ENCODE results near the gene NAAA. TPM values are rescaled to one million over a fixed set of nuclear protein-coding genes. Genes with fewer than 3 reads are reported as not detected.
"Not testable (repeated sequence)": the region's sequence is repeated elsewhere in the genome, so short reads cannot be mapped to it uniquely, and the experiment has no call there.

The NAAA gene
- total RNA-seq, result 11.5 TPM
- long read RNA-seq, transcript NAAA-201 (11 exons, 1,900 nt), result major isoform, 5 of 19 reads
- long read RNA-seq, partial matches to known transcripts, result 0 of 19 reads
- long read RNA-seq, other reads (novel, unspliced or antisense), result 11 of 19 reads

DNA sequence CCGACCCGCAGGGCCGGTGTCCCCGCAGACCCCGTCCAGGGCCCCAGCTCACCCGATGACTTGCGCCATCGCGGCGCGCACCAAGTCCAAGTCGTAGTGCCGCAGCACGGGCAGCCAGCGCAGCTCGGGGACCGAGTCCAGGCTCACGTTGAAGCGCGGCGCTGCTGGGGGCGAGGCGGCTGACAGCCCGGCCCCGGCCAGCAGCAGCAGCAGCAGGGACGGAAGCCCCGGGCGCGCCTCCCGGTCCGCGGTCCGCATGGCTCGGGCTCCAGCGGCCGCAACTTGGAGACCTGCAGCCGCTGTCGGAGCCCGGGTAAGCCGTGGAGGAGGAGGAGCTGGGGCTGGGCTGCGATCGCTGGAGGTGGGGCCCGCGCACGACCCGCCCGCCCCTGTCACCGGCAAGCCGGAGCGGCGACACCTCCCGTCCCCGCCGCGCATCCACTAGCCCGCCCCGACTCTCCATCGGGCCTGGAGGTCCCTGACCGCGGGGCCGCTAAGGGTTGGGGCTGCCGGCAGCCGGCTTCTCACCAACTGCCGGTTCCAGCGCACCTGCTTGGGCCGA, at the start of gene NAAA:
Gene NAAA (minus strand): TSS at position 322 of the 562 bp plus-strand sequence. CDS start 64 bp downstream, at position 258.
- intact Hi-C loops (cut with micrococcal nuclease), result no loop called here
- DNase-seq (peak; percentile 87), ATAC-seq (peak; percentile 95)

DNA sequence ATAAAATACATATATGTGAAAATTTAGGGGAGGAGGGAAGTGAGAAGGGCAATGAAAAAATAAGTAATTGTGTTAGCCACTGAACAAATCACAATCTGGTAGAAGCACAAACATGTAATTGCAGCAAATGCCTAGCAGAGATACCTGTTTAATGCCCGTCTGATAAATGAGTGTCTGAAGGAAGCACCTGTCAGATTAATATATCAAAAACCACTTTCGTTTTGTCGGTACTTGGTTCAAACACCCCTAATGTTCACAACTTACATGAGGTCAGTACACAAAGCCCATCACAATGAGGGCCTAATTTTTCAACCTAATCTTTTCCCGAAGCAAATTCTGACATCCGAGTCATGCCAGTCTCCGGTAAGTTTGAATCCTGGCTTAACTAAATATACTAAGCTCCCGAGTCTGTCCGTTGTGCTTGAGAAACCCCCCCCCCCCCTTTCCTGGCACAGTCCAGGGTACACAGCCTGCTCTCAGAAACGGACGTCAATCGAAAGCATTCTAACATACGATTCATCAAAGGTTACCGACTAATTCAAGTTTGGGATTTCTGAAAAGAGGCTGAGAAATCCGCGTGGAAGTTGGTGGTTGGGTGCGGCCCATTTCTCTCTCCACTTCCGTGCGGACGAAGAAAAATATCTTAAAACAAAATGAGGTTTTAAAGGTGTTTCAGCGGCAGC, 49.2 kb upstream of the NAAA start:
- intact Hi-C loops (cut with micrococcal nuclease), result no loop called here
- ATAC-seq (peak; percentile 14), DNase-seq (no peak)

DNA sequence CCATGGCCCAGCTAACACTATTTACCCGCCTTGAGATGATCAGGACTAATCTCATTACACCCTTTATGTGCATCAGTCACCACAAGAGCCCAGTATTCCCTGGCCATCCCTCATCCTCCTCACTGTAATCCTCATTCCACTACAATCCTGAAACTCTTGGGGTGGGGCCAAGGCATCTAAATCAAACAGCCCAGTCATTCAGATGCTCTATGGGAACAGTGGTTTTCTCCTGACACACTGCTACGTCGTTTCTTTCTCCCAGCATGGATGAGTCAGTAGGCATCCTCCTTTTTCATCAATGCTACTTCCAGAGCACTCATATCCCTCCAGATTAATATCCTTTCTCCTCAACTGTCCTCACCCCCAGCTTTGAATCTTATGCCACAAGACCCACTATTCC, 44.3 kb upstream of the NAAA start:
- intact Hi-C loops (cut with micrococcal nuclease), result no loop called here
- ATAC-seq (no peak), DNase-seq (no peak)

DNA sequence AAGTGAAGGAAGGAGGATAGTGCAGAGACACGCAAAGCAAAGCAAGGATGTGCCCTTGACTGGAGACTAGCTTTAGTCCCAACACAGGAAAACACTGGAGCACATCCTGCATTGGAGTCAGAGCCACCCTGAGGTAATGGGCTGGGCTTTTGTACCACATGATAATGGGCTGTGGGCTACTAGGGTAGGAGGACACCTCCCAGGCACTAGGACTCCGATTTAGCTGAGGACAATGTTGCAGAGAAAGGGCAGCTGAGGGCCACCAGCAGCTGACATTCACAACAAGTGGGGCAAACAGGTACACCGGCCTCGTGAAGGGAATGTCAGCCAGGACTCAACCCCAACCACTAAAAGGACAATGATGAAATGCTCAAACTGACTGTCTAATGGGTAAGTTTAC, 39.8 kb upstream of the NAAA start:
- no peak for ATAC-seq

DNA sequence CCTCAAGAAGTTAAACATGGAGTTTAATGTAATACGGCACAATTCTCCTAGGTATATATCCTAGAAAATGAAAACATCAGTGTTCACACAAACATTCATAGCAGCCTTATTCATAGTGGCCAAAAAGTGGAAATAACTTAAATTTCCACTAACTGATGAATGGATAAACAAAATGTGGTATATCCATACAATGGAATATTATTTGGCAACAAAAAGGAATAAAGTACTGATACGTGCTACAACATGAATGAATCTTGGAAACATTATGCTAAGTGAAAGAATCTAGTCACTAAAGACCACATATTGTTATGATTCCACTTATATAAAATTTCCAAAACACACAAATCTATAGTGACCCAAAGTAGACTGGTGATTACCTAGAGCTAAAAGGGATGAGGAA, 35.4 kb upstream of the NAAA start:
- intact Hi-C loops (cut with micrococcal nuclease), result no loop called here
- DNase-seq, result no peak
- no peak for ATAC-seq

More for the DNA sequence above, 39.8 kb upstream of the NAAA start:
- DNase-seq, result no peak
- intact Hi-C loops (cut with micrococcal nuclease), result no loop called here

DNA sequence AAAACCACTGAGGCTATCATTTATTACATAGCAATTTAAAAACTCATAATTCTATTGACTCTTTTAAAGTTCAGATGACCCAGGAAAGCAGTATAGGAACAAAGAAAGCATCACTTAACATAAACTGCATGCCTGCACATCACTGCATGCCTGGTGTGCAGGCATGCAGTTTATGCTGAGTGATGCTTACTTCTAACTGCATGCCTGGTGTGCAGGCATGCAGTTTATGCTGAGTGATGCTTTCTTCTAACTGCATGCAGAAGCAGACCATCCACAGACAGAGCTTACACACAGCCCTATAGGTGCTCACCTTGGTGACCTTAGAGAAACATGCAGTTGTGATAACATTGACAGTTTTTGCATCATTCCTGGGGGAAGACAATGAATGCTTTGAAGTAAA, 33.0 kb upstream of the NAAA start:
- DNase-seq, result no peak
- ATAC-seq, result no peak
- intact Hi-C loops (cut with micrococcal nuclease), result no loop called here

DNA sequence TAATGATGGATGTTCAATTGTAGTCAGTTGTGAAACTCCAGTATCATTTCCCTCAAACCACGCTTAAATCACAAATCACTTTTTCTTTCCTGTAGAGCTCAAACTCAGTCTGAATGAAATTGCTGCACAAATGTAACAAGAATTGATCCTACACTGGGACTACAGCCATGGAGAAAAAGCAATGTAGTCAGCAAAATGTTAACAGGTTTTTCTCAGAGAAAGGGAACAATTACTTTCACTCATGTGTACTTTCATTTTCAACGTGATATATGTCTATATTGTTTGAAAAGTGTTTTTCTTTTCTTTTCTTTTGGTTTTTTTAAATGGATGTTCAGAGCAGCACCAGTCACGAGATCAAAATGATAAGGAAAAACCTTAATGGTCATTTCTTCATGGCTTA, 27.3 kb upstream of the NAAA start:
- ATAC-seq (no peak), DNase-seq (no peak)
- intact Hi-C loops (cut with micrococcal nuclease), result no loop called here

DNA sequence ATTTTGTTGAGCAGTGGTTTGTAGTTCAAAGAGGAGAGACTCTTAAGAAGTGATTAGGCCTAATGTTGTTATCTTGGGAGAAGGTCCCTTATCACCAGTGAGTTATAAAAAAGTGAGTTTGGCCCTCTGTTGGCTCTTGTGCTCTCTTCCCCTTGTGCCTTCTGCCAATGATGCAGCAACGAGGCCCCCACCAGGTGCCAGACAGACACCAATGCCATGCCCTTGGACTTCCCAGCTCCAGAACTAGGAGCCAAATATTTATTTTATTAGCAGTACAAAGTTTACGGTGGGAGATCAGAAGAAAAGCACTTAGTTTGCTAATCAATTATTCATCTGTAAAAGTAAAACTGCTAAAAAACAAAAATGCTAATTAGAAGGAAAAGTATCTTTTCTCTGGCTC, 22.7 kb upstream of the NAAA start:
- intact Hi-C loops (cut with micrococcal nuclease), result no loop called here
- DNase-seq (no peak), ATAC-seq (no peak)

DNA sequence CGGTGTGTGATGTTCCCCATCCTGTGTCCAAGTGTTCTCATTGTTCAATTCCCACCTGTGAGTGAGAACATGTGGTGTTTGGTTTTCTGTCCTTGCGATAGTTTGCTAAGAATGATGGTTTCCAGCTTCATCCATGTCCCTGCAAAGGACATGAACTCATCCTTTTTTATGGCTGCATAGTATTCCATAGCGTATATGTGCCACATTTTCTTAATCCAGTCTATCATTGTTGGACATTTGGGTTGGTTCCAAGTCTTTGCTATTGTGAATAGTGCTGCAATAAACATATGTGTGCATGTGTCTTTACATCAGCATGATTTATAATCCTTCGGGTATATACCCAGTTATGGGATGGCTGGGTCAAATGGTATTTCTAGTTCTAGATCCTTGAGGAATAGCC, 21.3 kb upstream of the NAAA start:
- intact Hi-C loops (cut with micrococcal nuclease), result not testable (repeated sequence)

DNA sequence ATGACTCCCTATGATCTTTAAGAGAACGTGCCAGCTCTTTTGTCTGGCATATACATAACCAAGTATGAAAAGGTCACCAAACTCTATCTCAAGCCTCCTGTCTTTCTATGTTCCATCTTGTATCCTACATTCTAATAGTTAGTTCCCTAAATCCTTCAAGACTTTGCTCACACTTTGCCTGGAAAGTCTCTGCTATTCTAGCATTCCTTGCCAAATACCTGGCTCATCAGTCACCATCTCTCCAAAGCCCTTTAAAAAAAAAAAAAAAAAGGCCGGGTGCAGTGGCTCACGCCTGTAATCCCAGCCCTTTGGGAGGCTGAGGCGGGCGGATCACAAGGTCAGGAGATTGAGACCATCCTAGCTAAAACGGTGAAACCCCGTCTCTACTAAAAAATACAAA, 17.7 kb upstream of the NAAA start:
- intact Hi-C loops (cut with micrococcal nuclease); DNase-seq; ATAC-seq: not testable (repeated sequence)

More for the DNA sequence above, 21.3 kb upstream of the NAAA start:
- DNase-seq, ATAC-seq: not testable (repeated sequence)

DNA sequence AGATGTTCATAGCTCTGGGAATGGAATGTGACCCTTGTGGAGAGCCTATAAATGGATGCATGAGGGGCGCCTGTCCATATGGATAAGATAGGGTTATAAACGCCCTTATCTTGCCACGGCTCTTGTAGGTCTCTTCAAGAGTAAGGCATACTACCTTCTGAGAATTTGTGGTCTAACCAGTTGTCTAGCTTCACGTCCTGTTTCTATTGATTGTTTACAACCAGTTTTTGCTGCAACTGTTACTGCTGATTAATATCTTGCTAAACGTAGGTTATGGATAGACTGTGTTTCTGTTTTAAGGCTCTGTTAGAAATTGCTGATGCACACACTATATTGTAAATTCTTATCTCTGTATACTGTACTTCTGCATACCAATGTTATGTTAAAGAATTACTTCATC, 14.0 kb upstream of the NAAA start:
- intact Hi-C loops (cut with micrococcal nuclease), result not testable (repeated sequence)

DNA sequence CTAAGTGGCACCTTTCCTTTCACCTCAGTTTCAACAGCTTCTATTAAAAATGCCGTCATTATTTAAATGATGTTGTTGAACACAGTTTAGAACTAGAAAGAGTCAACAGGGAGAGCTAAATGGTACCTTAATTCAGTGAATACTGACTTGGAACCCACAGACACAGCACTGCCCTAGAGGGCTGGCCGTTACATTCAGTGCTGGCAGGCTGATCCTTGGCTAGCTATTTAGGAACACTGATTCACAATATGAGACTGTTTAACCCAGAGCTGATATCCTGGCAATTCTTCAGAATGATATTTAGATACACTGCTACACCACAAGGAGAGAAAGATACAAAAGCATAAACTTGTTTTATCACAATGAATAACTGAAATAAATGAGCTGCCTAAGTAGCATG, 12.7 kb upstream of the NAAA start:
- DNase-seq, result no peak
- intact Hi-C loops (cut with micrococcal nuclease), result no loop called here

More for the DNA sequence above, 14.0 kb upstream of the NAAA start:
- not testable (repeated sequence) for DNase-seq, ATAC-seq

DNA sequence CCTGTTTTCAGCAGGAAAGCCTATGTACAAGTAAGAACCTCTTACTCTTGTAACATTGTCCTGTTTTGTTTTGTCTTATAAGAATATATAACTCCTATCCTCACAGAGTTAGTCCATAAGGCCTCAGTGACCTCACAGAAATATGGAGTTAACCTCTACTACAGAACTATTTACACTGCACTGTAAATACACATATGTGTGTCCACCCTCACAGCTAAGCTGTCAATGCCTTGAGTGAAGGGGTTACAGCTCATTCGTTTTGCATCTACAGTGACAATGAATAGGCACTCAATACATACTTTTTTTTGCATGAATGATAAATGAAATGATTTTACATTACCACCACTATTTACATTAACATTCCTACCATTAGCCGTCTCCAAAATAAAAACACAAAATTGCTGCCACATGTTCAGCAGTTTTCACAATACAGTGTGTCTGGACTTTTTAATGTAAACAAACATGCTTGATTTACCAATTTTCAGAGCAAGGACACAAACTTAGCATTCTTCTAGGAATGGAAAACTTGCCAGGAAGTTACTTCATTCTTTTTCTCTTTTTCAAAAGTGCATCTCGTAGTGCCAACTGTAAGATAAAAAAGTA, 9.5 kb upstream of the NAAA start:
- no peak for DNase-seq
- no peak for ATAC-seq
- intact Hi-C loops (cut with micrococcal nuclease), result no loop called here

More for the DNA sequence above, 12.7 kb upstream of the NAAA start:
- ATAC-seq, result peak; percentile 52

DNA sequence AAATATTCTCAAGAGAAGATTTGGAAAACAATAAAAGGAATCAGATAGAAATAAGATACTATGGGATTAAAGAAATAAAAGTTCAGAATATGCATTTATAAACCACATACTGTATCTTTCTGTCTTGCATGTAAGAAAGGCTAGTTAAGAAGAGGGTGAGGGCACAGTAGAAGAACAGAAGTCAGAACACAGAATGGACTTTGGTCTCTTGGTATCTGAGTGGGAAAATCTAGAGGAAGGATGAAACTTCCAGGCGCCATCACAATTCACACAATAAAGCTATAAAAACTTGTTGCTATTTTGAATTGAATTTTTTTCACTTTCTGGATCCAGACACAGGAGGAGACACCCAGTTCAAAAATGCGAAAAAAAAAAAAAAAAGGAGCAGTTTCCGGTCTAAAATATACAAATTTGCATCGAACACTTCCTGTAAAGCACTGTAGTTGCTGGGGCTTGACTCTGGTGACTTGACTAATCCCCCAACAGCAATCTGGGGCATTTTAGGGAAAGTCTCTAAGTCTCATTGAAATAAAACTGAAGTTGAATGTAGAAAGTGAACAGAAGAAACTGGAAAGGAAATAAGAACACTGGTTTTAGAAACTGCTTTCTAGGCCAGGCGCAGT, 8.1 kb upstream of the NAAA start:
- DNase-seq (no peak), ATAC-seq (no peak)
- intact Hi-C loops (cut with micrococcal nuclease), result no loop called here

DNA sequence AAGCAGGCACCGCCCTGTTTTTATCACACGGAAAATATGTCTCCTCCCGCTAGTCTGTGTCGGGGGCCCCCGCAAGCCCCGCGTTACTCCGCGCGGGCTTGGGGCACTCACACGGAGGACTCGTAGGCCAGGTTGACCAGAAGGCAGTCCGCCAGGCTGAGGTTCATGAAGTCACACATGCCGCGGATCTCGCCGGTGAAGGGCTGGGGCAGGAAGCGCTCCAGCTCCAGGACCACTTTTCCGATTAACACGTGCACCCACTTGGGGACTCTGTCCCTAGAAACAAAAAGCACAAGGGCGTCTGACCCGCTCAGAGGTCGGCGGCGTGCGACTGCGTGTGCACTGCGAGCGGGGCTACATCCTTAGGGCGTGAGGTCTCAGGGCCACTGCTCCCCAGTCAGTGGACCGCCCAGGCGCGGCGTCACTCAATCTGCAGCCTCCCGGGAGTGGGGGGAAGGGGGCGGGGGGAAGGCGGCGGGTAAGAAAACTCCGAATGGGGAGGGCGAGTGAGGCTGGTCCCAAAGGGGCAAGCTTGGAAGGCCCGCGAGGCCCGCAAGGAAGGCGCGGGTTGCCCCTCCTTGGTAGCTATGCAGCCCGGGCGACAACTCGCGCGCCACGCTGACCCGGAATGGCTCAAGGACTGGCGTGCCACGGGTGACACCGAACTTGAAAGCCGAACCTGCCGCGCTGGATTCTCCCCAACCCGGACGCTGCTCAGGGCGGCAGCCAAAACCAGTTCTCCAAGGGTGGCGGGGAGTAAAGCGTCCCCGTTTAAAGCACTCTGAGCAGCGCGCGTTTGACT, 722 bp downstream of the NAAA start:
- intact Hi-C loops (cut with micrococcal nuclease), result no loop called here
- DNase-seq, result peak; percentile 86
- peak; percentile 89 for ATAC-seq

DNA sequence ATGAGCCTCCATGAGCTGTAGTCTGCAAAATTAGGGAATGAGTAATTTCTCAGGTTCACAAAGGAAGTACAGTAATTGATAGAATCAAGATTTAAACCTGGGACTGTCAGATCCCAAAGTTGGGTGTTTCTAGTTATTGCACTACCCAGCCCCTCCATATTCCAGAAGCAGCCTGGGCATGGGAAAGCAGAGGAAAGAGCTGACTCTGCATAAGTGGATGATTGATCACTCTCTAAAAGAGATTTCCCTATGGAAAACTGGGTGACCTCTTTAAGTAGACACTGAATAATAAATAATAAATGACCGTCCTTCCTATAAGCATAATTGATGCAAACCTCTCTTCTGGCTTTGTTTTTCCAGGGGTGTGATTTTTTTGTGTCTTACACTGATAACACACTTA, 5.2 kb downstream of the NAAA start:
- intact Hi-C loops (cut with micrococcal nuclease), result no loop called here
- DNase-seq (no peak), ATAC-seq (no peak)

DNA sequence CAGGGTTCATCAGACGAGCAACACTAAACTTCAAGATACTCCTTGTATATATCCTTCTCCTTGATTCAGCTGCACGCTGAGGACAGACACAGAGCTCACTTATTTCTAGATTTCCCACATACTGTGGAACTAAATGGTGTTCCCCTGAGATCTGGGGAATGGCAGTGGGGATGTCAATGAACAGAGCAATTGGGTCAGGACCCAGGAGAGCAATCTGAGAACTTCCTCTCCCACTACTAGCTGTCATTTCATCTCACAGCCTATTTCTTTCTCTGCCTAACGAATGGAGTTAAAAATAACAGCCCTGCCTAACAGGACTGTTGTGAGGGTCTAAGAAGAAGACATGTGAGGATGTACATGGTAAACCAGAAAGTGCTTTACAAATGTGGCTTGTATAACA, 10.7 kb downstream of the NAAA start:
- intact Hi-C loops (cut with micrococcal nuclease), result no loop called here
- ATAC-seq, result no peak
- DNase-seq, result no peak

DNA sequence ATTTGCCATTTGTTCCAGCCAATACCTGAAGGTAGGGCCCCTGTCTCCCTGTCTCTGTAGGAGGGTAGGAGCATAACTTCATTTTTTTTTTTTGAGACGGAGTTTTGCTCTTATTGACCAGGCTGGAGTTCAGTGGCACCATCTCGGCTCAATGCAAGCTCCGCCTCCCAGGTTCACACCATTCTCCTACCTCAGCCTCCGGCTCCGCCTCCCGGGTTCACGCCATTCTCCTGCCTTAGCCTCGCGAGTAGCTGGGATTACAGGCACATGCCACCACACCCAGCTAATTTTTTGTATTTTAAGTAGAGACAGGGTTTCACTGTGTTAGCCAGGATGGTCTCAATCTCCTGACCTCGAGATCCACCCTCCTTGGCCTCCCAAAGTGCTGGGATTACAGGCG, 15.9 kb downstream of the NAAA start:
- ATAC-seq; DNase-seq; intact Hi-C loops (cut with micrococcal nuclease): not testable (repeated sequence)

DNA sequence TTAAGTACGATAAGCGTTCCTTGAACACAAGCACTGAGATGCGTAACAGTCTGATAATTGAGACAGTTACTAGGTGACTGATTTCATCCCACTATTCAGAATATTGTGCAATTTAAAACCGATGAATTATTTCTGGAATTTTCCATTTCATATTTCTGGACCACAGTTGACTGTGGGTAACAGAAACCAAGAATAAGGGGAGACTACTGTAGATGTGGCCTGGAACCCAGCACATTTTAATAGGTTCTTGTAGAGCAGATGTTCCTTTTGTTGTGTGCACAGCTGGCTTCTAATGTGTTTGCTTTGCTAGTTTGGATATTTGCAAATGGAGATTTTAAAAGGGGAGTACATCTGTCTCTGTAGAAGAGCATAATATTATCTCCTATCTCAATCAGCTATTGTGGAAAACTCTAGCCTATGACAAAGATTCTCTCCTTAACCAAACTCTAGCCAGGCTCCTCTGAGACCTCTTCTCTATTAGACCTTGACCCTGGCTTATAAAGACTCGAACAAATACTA, 16.4 kb downstream of the NAAA start:
- DNase-seq (no peak), ATAC-seq (no peak)
- intact Hi-C loops (cut with micrococcal nuclease), result no loop called here
